HUES6 (cell line): ENCODE data around the gene FUT2.
"Not testable (repeated sequence)": the region's sequence is repeated elsewhere in the genome, so short reads cannot be mapped to it uniquely, and the experiment has no call there.

ENCODE experiments used
- H3K27ac ChIP-seq: 2 replicates; pipeline ENCODE4 v1.7.0; 2013; ENCODE audit warnings: low read depth, mild to moderate bottlenecking, low read length, inconsistent platforms
- H3K27me3 ChIP-seq: 2 replicates; pipeline ENCODE4 v1.6.1; 2013; ENCODE audit warnings: low read length; ENCODE audit not compliant: control insufficient read depth, insufficient read depth
- H3K36me3 ChIP-seq: 2 replicates; pipeline ENCODE4 v1.6.1; 2013; ENCODE audit warnings: low read length; ENCODE audit not compliant: control insufficient read depth, insufficient read depth
- H3K4me1 ChIP-seq: 2 replicates; pipeline ENCODE4 v1.6.1; 2013; ENCODE audit warnings: low read length; ENCODE audit not compliant: control insufficient read depth, insufficient read depth
- H3K4me3 ChIP-seq: 2 replicates; pipeline ENCODE4 v1.5.1; 2013; ENCODE audit warnings: low read depth, low read length
- H3K9ac ChIP-seq: one replicate; pipeline ENCODE4 v1.6.1; 2013; ENCODE audit warnings: mild to moderate bottlenecking, low read length
- H3K9me3 ChIP-seq: 2 replicates; pipeline ENCODE4 v1.6.1; 2013; ENCODE audit warnings: low read depth, low read length; ENCODE audit not compliant: control insufficient read depth, insufficient read depth

FUT2 gene

DNA sequence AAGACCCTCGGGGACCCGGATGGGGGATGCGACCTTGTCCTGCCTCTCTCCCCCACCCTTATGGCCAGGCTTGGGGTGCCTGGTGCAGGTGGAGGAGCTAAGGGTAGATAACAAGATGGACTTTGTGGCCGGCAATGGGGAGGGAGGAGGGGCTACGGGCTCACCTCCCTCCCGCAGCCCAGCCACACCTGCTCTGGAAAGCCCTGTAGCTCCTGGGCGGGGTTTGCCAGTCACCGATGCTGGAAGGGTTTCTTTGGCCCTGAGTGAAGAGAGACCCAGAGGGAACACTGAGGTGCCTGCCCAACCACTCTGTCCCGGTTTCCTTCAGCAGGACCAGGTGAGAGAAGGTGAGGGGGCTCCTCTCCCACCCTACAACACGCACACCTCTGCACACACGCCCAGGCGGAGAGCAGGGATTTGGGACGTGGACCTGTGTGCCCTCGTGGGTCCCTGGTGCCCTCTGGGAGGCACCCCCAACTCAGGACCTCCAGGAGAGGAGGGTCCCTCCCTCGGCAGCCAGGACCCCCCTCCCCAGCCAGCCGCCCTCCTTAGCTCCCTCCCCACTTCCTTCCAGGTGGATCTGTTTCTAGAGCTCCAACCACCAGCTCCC is at the start of gene FUT2:
FUT2 (plus strand) TSS at position 229 of the 610 bp plus-strand sequence. CDS start 6,986 bp downstream, outside the sequence.
- peak within 1 kb of the TSS; percentile 63 for H3K9ac ChIP-seq
- peak within 1 kb of the TSS; percentile 84 for H3K4me3 ChIP-seq
- H3K27me3 ChIP-seq, result peaks cover 6% of the 10 kb centered on the region; the same call in 1 of the 2 replicates
- H3K36me3 ChIP-seq, result no peaks in the 10 kb centered on the region
- no peaks in the 10 kb centered on the region for H3K9me3 ChIP-seq
- H3K27ac ChIP-seq, result no peak within 1 kb of the TSS
- H3K4me1 ChIP-seq, result peaks cover 5% of the 10 kb centered on the region; the same call in 1 of the 2 replicates

DNA sequence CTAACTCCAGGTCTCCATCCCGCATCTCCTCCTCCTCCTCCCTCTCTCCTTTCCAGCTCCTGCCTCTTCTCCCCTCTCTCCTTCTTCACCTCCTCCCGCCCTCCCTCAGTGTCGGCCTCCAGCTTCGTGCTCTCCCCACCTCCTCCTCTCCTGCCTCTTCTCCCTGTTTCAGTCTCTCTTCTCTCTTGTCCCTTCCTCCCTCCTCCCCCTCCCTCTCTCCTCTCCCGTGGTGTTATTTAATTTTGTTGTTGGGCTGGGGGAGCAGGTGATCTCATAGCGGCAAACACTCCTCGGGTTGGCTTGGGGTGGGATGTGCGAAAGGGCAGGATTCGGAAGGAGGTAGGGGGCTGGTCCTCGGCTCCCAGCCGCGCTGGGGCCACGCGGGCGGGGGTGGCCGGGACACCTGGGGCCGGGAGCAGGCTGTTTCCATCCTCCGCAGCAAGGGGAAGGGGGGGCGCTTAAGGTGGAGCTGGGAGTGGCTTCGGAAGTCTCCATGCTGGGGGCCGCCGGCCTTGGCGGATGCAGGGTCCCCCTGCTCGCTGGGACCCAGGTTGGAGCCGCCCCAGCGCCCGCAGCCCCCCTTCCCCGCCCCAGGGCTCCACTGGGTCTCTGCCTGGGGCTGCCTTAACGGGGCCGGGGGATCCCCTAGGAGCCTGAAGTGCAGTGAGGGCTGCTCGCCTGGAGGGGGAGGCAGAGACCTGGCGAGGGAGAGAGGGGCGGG is 49.6 kb upstream of the FUT2 start, which contains the start of gene CA11:
CA11 (minus strand) TSS at position 187 of the 721 bp plus-strand sequence. CDS start 555 bp downstream, outside the sequence.
- peaks cover 10% of the 10 kb centered on the region; the same call in 1 of the 2 replicates for H3K4me1 ChIP-seq
- no peaks in the 10 kb centered on the region for H3K27me3 ChIP-seq
- H3K9ac ChIP-seq, result peak within 1 kb of the TSS; percentile 29
- H3K27ac ChIP-seq, result peak within 1 kb of the TSS; percentile 68; the same call in 1 of the 2 replicates
- H3K4me3 ChIP-seq, result peak within 1 kb of the TSS; percentile 71
- no peaks in the 10 kb centered on the region for H3K36me3 ChIP-seq
- H3K9me3 ChIP-seq, result peaks cover 3% of the 10 kb centered on the region; the same call in 1 of the 2 replicates

DNA sequence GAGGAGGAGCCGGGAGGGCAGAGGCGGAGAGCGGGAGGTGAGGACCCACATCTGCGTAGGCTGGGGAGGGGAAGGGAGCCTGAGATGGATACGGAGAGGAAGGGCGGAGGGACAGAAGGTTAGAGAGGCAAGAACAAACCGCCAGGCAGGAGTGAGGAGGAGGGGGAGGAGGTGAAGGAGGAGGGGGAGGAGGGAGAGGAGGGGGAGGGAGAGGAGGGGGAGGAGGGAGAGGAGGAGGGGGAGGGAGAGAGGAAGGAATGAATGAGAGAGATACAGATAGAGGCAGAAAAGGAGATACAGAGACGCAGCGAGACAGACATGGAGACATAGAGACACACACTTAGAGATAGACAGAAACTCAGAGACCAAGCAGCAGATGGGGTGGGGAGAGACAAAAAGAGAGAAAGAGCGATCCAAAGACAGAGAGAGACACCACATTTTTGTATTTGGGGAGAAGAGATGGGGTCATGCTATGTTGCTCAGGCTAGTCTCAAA is 49.0 kb upstream of the FUT2 start:
- Histone ChIP-seq H3K27me3 (no peaks in the 10 kb centered on the region), H3K9ac (no peak overlapping the region), H3K36me3 (no peaks in the 10 kb centered on the region), H3K4me3 (peak overlapping the region; percentile 71), H3K27ac (no peak overlapping the region), H3K4me1 (peaks cover 10% of the 10 kb centered on the region; the same call in 1 of the 2 replicates), H3K9me3 (peaks cover 5% of the 10 kb centered on the region; the same call in 1 of the 2 replicates)

DNA sequence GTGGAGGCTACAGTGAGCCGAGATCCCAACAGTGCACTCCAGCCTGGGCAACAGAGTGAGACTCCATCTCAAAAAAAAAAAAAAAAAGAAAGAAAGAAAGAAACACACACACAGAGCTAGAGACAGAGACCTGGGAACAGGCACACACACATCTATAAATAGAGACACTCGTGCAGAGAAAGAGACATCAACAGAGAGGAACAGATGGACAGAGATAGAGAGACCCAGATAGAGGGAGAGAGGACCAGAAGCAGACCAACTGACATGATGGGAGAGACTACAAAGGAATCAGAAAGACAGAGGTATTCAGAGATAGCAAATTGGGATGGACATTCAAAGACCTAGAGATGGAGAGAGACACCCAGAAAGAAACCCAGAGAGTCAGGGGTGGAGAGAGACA is 47.6 kb upstream of the FUT2 start:
- no peaks in the 10 kb centered on the region for H3K36me3 ChIP-seq
- peaks cover 10% of the 10 kb centered on the region; the same call in 1 of the 2 replicates for H3K4me1 ChIP-seq
- no peak overlapping the region for H3K4me3 ChIP-seq
- no peak overlapping the region for H3K27ac ChIP-seq
- H3K27me3 ChIP-seq, result no peaks in the 10 kb centered on the region
- peaks cover 5% of the 10 kb centered on the region; the same call in 1 of the 2 replicates for H3K9me3 ChIP-seq
- no peak overlapping the region for H3K9ac ChIP-seq

DNA sequence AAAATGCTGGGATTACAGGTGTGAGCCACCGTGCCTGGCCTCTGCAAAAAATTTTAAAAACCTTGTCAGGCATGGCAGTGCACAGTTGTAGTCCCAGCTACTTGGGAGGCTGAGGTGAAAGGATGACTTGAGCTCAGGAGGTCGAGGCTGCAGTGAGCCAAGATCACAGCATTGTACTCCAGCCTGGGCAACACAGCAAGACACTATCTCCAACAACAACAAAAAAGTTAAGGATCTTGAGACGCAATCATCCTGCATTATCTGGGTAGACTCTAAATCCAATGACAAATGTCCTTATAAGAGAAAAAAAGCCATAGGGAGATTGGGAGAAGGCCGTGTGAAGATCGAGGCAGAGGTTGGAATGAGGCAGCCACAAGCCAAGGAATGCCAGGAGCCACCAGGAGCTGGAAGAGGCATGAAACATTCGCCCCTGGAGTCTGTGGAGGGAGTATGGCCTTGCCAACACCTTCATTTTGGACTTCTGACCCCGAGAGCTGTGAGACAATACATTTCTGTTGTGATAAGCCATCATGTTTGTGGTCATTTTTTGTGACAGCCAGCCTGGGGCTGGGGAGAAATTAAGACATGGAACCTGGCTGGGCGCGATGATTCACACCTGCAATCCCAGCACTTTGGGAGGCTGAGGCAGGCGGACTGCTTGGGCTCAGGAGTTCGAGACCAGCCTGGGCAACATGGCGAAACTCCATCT is 44.6 kb upstream of the FUT2 start:
- H3K27me3 ChIP-seq, result no peaks in the 10 kb centered on the region
- no peak overlapping the region for H3K9ac ChIP-seq
- no peak overlapping the region for H3K4me3 ChIP-seq
- no peak overlapping the region for H3K27ac ChIP-seq
- no peaks in the 10 kb centered on the region for H3K36me3 ChIP-seq
- H3K4me1 ChIP-seq, result peaks cover 8% of the 10 kb centered on the region; the same call in 1 of the 2 replicates
- peaks cover 5% of the 10 kb centered on the region; the same call in 1 of the 2 replicates for H3K9me3 ChIP-seq

DNA sequence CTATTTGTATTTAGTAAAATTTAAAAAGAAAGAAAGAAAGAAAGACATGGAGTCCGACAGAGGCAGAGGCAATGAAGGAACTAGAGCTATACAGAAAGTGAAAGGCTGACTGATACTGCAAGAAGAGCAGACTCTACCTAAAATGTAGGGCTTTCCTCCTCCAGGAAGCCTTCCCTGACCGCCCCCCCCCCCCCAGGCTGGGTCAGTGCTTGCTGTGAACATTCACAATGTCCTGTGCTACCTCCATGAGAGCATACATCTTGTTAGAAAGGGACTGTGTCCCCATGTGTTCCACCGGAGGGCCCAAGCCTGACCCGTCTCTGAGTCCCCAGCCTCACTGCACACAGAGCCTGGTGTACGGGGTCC is 44.1 kb upstream of the FUT2 start:
- no peaks in the 10 kb centered on the region for H3K36me3 ChIP-seq
- no peak overlapping the region for H3K9ac ChIP-seq

DNA sequence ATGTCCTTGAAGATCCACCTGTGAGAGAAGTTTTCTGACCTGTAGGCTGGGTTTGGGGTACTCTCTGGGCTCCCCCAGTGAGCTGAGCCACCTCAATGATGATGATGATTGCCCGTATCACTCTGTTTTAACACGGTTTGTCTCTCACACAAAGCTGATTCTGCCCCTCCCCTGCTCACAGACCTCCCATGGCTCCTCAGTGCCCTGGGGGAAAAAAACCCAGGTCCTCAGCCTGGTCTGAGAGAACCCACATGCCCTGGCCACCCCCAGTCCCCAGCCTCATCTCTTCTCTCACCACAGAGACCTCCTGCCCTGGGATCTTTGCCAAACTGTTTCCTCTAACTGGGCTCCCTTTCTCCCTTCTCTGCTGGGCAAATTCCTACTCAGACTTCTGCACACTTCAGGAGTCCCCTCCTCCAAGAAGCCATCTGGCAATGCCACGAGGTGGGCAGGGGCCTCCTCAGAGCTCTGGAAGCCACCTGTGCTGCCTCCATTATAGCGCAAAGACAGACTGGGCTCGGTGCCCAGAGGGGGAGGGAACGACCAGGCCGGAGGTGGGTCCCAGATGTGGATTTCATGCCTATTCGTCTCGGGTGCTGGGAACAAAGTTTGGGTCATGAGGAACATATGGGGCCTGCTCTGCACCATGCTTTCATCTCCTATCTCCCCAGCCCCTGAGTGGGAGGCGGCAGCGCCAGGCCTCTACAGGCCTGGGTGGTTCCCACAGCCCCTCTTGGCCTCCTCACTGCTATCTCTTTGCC is 41.3 kb upstream of the FUT2 start:
- peaks cover 5% of the 10 kb centered on the region; the same call in 1 of the 2 replicates for H3K9me3 ChIP-seq
- H3K36me3 ChIP-seq, result no peaks in the 10 kb centered on the region
- no peaks in the 10 kb centered on the region for H3K27me3 ChIP-seq
- no peak overlapping the region for H3K27ac ChIP-seq
- H3K4me3 ChIP-seq, result no peak overlapping the region
- H3K9ac ChIP-seq, result no peak overlapping the region
- peaks cover 13% of the 10 kb centered on the region for H3K4me1 ChIP-seq

More for the DNA sequence above, 44.1 kb upstream of the FUT2 start:
- H3K9me3 ChIP-seq, result peaks cover 5% of the 10 kb centered on the region; the same call in 1 of the 2 replicates
- no peak overlapping the region for H3K27ac ChIP-seq
- no peaks in the 10 kb centered on the region for H3K27me3 ChIP-seq
- H3K4me1 ChIP-seq, result peaks cover 9% of the 10 kb centered on the region
- no peak overlapping the region for H3K4me3 ChIP-seq

DNA sequence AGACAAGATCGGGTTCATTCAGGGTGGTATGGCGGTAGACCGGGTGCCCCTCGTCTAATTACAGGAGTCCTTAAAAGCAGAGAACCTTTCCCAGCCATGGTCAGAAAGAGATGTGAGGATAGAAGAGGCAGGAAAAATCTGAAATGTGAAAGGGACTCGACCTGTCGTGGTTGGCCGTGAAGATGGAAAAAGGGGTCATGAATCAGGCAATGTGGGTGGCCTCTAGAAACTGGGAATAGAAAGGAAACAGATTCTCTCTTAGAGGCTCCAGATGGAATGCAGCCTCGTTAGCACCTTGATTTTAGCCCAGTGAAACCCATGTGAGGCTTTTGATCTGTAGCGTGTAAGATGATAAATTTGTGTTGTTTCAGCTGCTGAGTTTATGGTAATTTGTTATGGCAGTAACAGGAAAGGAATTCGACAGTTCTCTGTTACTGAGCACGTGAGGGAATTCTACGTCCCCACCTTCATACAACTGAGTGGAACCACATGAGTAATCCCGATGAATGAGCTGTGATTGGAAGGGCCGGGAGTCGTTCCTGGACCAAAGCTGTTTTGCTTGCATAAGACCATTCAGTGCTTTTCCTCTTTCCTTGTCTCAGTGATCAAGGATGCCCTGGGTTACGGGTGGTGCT is 38.8 kb upstream of the FUT2 start:
- H3K9me3 ChIP-seq, result no peaks in the 10 kb centered on the region
- no peak overlapping the region for H3K4me3 ChIP-seq
- H3K36me3 ChIP-seq, result no peaks in the 10 kb centered on the region
- H3K4me1 ChIP-seq, result peaks cover 13% of the 10 kb centered on the region
- H3K27ac ChIP-seq, result no peak overlapping the region; the same call in 1 of the 2 replicates
- no peaks in the 10 kb centered on the region for H3K27me3 ChIP-seq
- peak overlapping the region; percentile 3 for H3K9ac ChIP-seq

DNA sequence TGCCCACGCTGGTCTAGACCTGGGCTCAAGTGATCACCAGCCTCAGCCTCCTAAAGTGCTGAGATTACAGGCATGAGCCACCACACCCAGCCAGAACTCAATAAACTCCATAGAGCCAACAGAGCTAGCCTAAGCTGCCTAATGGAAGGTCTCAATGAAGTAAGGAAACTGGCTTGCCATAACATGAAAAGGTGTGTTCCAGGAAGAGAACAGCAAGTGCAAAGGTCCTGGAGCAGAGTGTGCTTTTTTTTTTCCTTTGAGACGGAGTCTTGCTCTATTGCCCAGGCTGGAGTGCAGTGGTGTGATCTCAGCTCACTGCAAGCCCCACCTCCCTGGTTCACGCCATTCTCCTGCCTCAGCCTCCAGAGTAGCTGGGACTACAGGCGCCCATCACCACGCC is 37.9 kb upstream of the FUT2 start:
- not testable (repeated sequence) for H3K9me3 ChIP-seq, H3K27ac ChIP-seq
- peaks cover 13% of the 10 kb centered on the region for H3K4me1 ChIP-seq

DNA sequence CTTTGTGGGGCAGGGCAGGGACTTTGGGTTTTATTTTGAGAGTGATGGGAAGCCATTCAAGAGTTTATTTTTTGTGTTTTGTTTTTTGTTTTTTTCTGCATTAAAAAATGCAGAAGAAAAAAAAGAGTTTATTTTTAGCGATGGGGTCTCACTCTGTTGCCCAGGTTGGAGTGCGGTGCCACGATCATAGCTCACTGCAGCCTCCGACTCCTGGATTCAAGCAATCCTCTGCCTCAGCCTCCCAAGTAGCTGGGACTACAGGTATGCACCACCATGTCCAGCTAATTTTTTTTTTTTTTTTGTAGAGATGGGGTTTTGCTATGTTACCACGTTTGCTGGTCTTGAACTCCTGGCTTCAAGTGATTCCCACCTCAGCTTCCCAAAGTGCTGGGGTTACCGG is 37.3 kb upstream of the FUT2 start:
- H3K9ac ChIP-seq, result no peak overlapping the region
- H3K4me3 ChIP-seq, result no peak overlapping the region
- no peak overlapping the region for H3K27ac ChIP-seq

More for the DNA sequence above, 37.9 kb upstream of the FUT2 start:
- H3K27me3 ChIP-seq, H3K4me3 ChIP-seq, H3K9ac ChIP-seq, H3K36me3 ChIP-seq: not testable (repeated sequence)

More for the DNA sequence above, 37.3 kb upstream of the FUT2 start:
- Histone ChIP-seq H3K27me3 (no peaks in the 10 kb centered on the region), H3K36me3 (no peaks in the 10 kb centered on the region), H3K9me3 (no peaks in the 10 kb centered on the region), H3K4me1 (peaks cover 13% of the 10 kb centered on the region)
